ENCODE results near the gene LRRC23.

- TF ChIP-seq POLR2A (IDR thresholded peaks at IDR 0.05) (no peak), CTCF (IDR thresholded peaks at IDR 0.05) (no peak)
These were observed 24.2 kb downstream of the LRRC23 start for GRCh38 chr12:6928703-6929407.

All from tibial nerve (tissue), 3 donors.